Left lung (tissue), 10 donors: ENCODE results near the gene SPATA3. TPM values are rescaled to one million over a fixed set of nuclear protein-coding genes. Genes with fewer than 3 reads are reported as not detected.

Experiments
- ATAC-seq: fragments of 200-7000 bp; cut with Tn5 transposase; one replicate; pipeline ENCODE4 v1.9.1; 2020; ENCODE audit warnings: moderate library complexity
- DNase-seq, 4 donors: peaks; one replicate each; pipeline ENCODE4 v3.0.0-alpha.2; 2013 to 2020
- H3K27ac ChIP-seq, 2 donors: fragments of 200-600 bp; sonication (generic) in 1 of 2; one replicate each; pipeline versions ENCODE4 v1.5.0 to v1.8.0; 2020 to 2021
- H3K27me3 ChIP-seq, 2 donors: fragments of 200-600 bp; sonication (generic) in 1 of 2; one replicate each; pipeline versions ENCODE4 v1.5.0 to v1.8.0; 2020 to 2021
- H3K36me3 ChIP-seq, 2 donors: fragments of 200-600 bp; sonication (generic) in 1 of 2; one replicate each; pipeline versions ENCODE4 v1.5.0 to v1.8.0; 2020 to 2021
- H3K4me1 ChIP-seq, 2 donors: fragments of 200-600 bp; one replicate each; pipeline ENCODE4 v1.8.0; 2021
- H3K4me3 ChIP-seq, 2 donors: fragments of 200-600 bp; sonication (generic) in 1 of 2; one replicate each; pipeline versions ENCODE4 v1.5.0 to v1.8.0; 2020 to 2021; ENCODE audit warnings: mild to moderate bottlenecking in 1 of 2
- H3K9me3 ChIP-seq, 2 donors: fragments of 200-600 bp; sonication (generic) in 1 of 2; one replicate each; pipeline versions ENCODE4 v1.5.0 to v1.8.0; 2020 to 2021
- CTCF ChIP-seq, 2 donors: fragments of 200-600 bp; sonication (generic) in 1 of 2; IDR thresholded peaks; one replicate each; pipeline versions ENCODE4 v1.5.0 to v1.8.0; 2021; ENCODE audit warnings: antibody characterized with exemption in 2 of 2
- intact Hi-C, 2 donors: fragments of 100-400 bp; cut with DNase I; formaldehyde crosslinking; loops; one replicate each; pipeline versions ENCODE4 v1.11.2 to v1.14.2; 2022
- polyA plus RNA-seq, 6 donors: library from polyadenylated mRNA; unstranded; fragments of 120-200 nt; gene quantifications; one replicate each; pipeline ENCODE4 v1.2.1, GENCODE V29; 2013; ENCODE audit not compliant: insufficient read length in 6 of 6
- total RNA-seq, 2 donors: library from RNA; stranded (reverse); fragmentation: NEBNext Ultra II Directional; extraction: Animal tissue kit (Norgen Biotek cat#: 25700); gene quantifications; one replicate each; pipeline ENCODE4 v1.2.1, GENCODE V29; 2021
- donor health status: DM: no; HTN: yes; CAD: no.
- donor health status: DM: no; HTN: no; CAD: no.

SPATA3 gene
- total and polyA plus RNA-seq, 8 donors, result 0.16 TPM; not detected in 7

GRCh38 chr2:230996661-230997060, 740 bp downstream of the SPATA3 start:
- Histone ChIP-seq H3K27ac (no peak overlapping the region), H3K4me1 (no peaks in the 10 kb centered on the region), H3K4me3 (no peak overlapping the region), H3K36me3 (no peaks in the 10 kb centered on the region), H3K9me3 (no peaks in the 10 kb centered on the region), H3K27me3 (peaks cover 9 to 68% of the 10 kb centered on the region in 2 donors)
- intact Hi-C loops, result no loop called here
- TF ChIP-seq CTCF (IDR thresholded peaks at IDR 0.05), result no peak
- ATAC-seq (no peak), DNase-seq (no peak)

GRCh38 chr2:230998882-230999281, 3.0 kb downstream of the SPATA3 start:
- no peak for DNase-seq
- H3K4me3 ChIP-seq, result no peak overlapping the region
- intact Hi-C loops, result no loop called here
- no peaks in the 10 kb centered on the region for H3K9me3 ChIP-seq
- no peak overlapping the region for H3K27ac ChIP-seq
- peaks cover 9 to 58% of the 10 kb centered on the region in 2 donors for H3K27me3 ChIP-seq
- no peaks in the 10 kb centered on the region for H3K36me3 ChIP-seq
- H3K4me1 ChIP-seq, result no peaks in the 10 kb centered on the region
- ATAC-seq, result no peak
- TF ChIP-seq CTCF (IDR thresholded peaks at IDR 0.05), result no peak

GRCh38 chr2:230999477-230999876, 3.6 kb downstream of the SPATA3 start:
- H3K9me3 ChIP-seq, result no peaks in the 10 kb centered on the region
- no peaks in the 10 kb centered on the region for H3K4me1 ChIP-seq
- no peak overlapping the region for H3K4me3 ChIP-seq
- ATAC-seq (no peak), DNase-seq (no peak)
- TF ChIP-seq CTCF (IDR thresholded peaks at IDR 0.05), result no peak
- H3K27me3 ChIP-seq, result peaks cover 9 to 52% of the 10 kb centered on the region in 2 donors
- H3K27ac ChIP-seq, result no peak overlapping the region
- intact Hi-C loops, result no loop called here
- H3K36me3 ChIP-seq, result no peaks in the 10 kb centered on the region

GRCh38 chr2:231000211-231000904, 4.4 kb downstream of the SPATA3 start:
- DNase-seq (no peak), ATAC-seq (no peak)
- Histone ChIP-seq H3K9me3 (no peaks in the 10 kb centered on the region), H3K27me3 (peaks cover 9 to 43% of the 10 kb centered on the region in 2 donors), H3K27ac (no peak overlapping the region), H3K4me1 (no peaks in the 10 kb centered on the region), H3K36me3 (no peaks in the 10 kb centered on the region), H3K4me3 (no peak overlapping the region)
- intact Hi-C loops, result no loop called here
- no peak for TF ChIP-seq CTCF (IDR thresholded peaks at IDR 0.05)

GRCh38 chr2:231001036-231001435, 5.1 kb downstream of the SPATA3 start:
- ATAC-seq (no peak), DNase-seq (no peak)
- Histone ChIP-seq H3K27ac (no peak overlapping the region), H3K36me3 (no peaks in the 10 kb centered on the region), H3K4me3 (no peak overlapping the region), H3K27me3 (peaks cover 9 to 36% of the 10 kb centered on the region in 2 donors), H3K4me1 (no peaks in the 10 kb centered on the region), H3K9me3 (no peaks in the 10 kb centered on the region)
- TF ChIP-seq CTCF (IDR thresholded peaks at IDR 0.05), result no peak
- intact Hi-C loops, result no loop called here
